H1 (cell line): ENCODE results near the gene RAPGEF5.

Experiments
- BRCA1 ChIP-seq: IDR thresholded peaks from 2 replicates; pipeline ENCODE4 v1.6.1; 2012; ENCODE audit warnings: low read depth, low read length, improper control_type of control experiment
- CTCF ChIP-seq, 3 experiments: IDR thresholded peaks; 1 replicate in 2 of 3; 2 replicates in 1 of 3; pipeline versions ENCODE4 v1.5.1 to v1.6.1; 2011; ENCODE audit warnings: low read length in 3 of 3, mild to moderate bottlenecking in 3 of 3, inconsistent platforms in 2 of 3, low read depth in 1 of 3, moderate library complexity in 1 of 3; ENCODE audit not compliant: insufficient read depth in 1 of 3; ENCODE audit errors: control extremely low read depth in 1 of 3
- EP300 ChIP-seq, 2 experiments: IDR thresholded peaks; 1 replicate in 1 of 2; 2 replicates in 1 of 2; pipeline ENCODE4 v1.6.1; 2011 to 2012; ENCODE audit warnings: low read depth in 2 of 2, low read length in 2 of 2, mild to moderate bottlenecking in 2 of 2, borderline replicate concordance in 1 of 2, inconsistent platforms in 1 of 2, moderate library complexity in 1 of 2
- KDM1A ChIP-seq: fragments of 200-600, 300-600 bp; sonication (generic); IDR thresholded peaks from 2 replicates; pipeline ENCODE4 v1.7.1; 2016; ENCODE audit warnings: mild to moderate bottlenecking, low read length, borderline replicate concordance
- POLR2A ChIP-seq, 2 experiments: IDR thresholded peaks; 1 replicate in 1 of 2; 2 replicates in 1 of 2; pipeline ENCODE4 v1.6.1; 2011; ENCODE audit warnings: low read depth in 2 of 2, low read length in 2 of 2, mild to moderate bottlenecking in 2 of 2; ENCODE audit errors: control extremely low read depth in 1 of 2
- POLR2AphosphoS5 ChIP-seq: IDR thresholded peaks from 2 replicates; pipeline ENCODE4 v1.6.1; 2011; ENCODE audit warnings: low read depth, low read length
- RFX5 ChIP-seq: IDR thresholded peaks from 2 replicates; pipeline ENCODE4 v1.6.1; 2011; ENCODE audit warnings: low read depth, low read length, improper control_type of control experiment, borderline replicate concordance
- SIN3A ChIP-seq, 2 experiments: IDR thresholded peaks in 1 of 2; conservative IDR thresholded peaks in 1 of 2; 2 replicates each; pipeline ENCODE4 v1.6.1; 2011 to 2012; ENCODE audit warnings: low read length in 2 of 2, improper control_type of control experiment in 1 of 2, low read depth in 1 of 2, mild to moderate bottlenecking in 1 of 2
- SUZ12 ChIP-seq: fragments of 200-600 bp; sonication (generic); IDR thresholded peaks from 2 replicates; pipeline ENCODE4 v1.6.1; 2012; ENCODE audit warnings: mild to moderate bottlenecking, inconsistent platforms, low read length, moderate library complexity, mixed read lengths
- TAF1 ChIP-seq: IDR thresholded peaks from 2 replicates; pipeline ENCODE4 v1.6.1; 2011; ENCODE audit warnings: mild to moderate bottlenecking, low read depth, low read length
- YY1 ChIP-seq: IDR thresholded peaks from 2 replicates; pipeline ENCODE4 v1.6.1; 2011; ENCODE audit warnings: low read depth, mild to moderate bottlenecking, low read length

GRCh38 chr7:22352887-22353286 is 4.1 kb downstream of the RAPGEF5 start:
- TF ChIP-seq SIN3A (conservative IDR thresholded peaks at IDR 0.05 in 1 of 2, IDR thresholded peaks at IDR 0.05 in 1 of 2; ENCODE audit: low read depth in 1 of 2, low read length in 2 of 2) (no peak), POLR2AphosphoS5 (no peak), RFX5 (no peak), CTCF (IDR thresholded peaks at IDR 0.05; ENCODE audit: control extremely low read depth in 1 of 3, insufficient read depth in 1 of 3, low read depth in 1 of 3, low read length in 3 of 3) (no peak), POLR2A (IDR thresholded peaks at IDR 0.05; ENCODE audit: control extremely low read depth in 1 of 2, low read depth in 2 of 2, low read length in 2 of 2) (no peak), EP300 (IDR thresholded peaks at IDR 0.05; ENCODE audit: borderline replicate concordance in 1 of 2, low read depth in 2 of 2, low read length in 2 of 2) (no peak), SUZ12 (no peak), KDM1A (no peak), TAF1 (no peak), BRCA1 (no peak), YY1 (no peak)
